Mammary epithelial cell (primary cell): ENCODE measurements around the gene SCMH1.

ENCODE experiments used
- EZH2 ChIP-seq: IDR thresholded peaks from 2 replicates; pipeline ENCODE4 v1.6.1; 2012; ENCODE audit warnings: low read length, inconsistent platforms, borderline replicate concordance
- TF ChIP-seq, protein P1 (sequence below), 2 donors: IDR thresholded peaks in 1 of 2; conservative IDR thresholded peaks in 1 of 2; 2 replicates each; pipeline ENCODE4 v1.5.1; 2011 to 2012; ENCODE audit warnings: inconsistent platforms in 2 of 2, low read length in 2 of 2, mild to moderate bottlenecking in 2 of 2, control low read depth in 1 of 2, low read depth in 1 of 2; ENCODE audit not compliant: insufficient read depth in 1 of 2; ENCODE audit errors: extremely low read depth in 1 of 2

- TF ChIP-seq, protein P1, sequence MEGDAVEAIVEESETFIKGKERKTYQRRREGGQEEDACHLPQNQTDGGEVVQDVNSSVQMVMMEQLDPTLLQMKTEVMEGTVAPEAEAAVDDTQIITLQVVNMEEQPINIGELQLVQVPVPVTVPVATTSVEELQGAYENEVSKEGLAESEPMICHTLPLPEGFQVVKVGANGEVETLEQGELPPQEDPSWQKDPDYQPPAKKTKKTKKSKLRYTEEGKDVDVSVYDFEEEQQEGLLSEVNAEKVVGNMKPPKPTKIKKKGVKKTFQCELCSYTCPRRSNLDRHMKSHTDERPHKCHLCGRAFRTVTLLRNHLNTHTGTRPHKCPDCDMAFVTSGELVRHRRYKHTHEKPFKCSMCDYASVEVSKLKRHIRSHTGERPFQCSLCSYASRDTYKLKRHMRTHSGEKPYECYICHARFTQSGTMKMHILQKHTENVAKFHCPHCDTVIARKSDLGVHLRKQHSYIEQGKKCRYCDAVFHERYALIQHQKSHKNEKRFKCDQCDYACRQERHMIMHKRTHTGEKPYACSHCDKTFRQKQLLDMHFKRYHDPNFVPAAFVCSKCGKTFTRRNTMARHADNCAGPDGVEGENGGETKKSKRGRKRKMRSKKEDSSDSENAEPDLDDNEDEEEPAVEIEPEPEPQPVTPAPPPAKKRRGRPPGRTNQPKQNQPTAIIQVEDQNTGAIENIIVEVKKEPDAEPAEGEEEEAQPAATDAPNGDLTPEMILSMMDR (conservative IDR thresholded peaks at IDR 0.05 in 1 of 2, IDR thresholded peaks at IDR 0.05 in 1 of 2; ENCODE audit: extremely low read depth in 1 of 2, insufficient read depth in 1 of 2, low read depth in 1 of 2, low read length in 2 of 2): no peak
- TF ChIP-seq EZH2: no peak
Measured at GRCh38 chr1:41242342-41243078, 404 bp upstream of the SCMH1 start.
